Peyer's patch (tissue), 4 donors: Measurements from ENCODE around the gene MMP24.

Experiments used
- POLR2A ChIP-seq, 2 donors: fragments of 450-650 bp; IDR thresholded peaks; one replicate each; pipeline ENCODE4 v1.5.1; 2017; ENCODE audit warnings: antibody characterized with exemption in 2 of 2, mild to moderate bottlenecking in 2 of 2, moderate library complexity in 2 of 2
- TF ChIP-seq, protein P1 (sequence below), 6 experiments: fragments of 450-650 bp in 4 of 6; fragments of 200-600 bp in 2 of 6; sonication (generic) in 1 of 6; IDR thresholded peaks; one replicate each; pipeline ENCODE4 v1.5.1; 2017 to 2019; ENCODE audit warnings: antibody characterized with exemption in 6 of 6, mild to moderate bottlenecking in 3 of 6, moderate library complexity in 1 of 6

GRCh38 chr20:35311409-35311808 is 84.9 kb downstream of the MMP24 start:
- TF ChIP-seq, protein P1, sequence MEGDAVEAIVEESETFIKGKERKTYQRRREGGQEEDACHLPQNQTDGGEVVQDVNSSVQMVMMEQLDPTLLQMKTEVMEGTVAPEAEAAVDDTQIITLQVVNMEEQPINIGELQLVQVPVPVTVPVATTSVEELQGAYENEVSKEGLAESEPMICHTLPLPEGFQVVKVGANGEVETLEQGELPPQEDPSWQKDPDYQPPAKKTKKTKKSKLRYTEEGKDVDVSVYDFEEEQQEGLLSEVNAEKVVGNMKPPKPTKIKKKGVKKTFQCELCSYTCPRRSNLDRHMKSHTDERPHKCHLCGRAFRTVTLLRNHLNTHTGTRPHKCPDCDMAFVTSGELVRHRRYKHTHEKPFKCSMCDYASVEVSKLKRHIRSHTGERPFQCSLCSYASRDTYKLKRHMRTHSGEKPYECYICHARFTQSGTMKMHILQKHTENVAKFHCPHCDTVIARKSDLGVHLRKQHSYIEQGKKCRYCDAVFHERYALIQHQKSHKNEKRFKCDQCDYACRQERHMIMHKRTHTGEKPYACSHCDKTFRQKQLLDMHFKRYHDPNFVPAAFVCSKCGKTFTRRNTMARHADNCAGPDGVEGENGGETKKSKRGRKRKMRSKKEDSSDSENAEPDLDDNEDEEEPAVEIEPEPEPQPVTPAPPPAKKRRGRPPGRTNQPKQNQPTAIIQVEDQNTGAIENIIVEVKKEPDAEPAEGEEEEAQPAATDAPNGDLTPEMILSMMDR (IDR thresholded peaks at IDR 0.05) = no peak
- TF ChIP-seq POLR2A (IDR thresholded peaks at IDR 0.05) = no peak
